ENCODE data around the gene GNAQ.
"Not testable (repeated sequence)": the region's sequence is repeated elsewhere in the genome, so short reads cannot be mapped to it uniquely, and the experiment has no call there.

Gene GNAQ

DNA sequence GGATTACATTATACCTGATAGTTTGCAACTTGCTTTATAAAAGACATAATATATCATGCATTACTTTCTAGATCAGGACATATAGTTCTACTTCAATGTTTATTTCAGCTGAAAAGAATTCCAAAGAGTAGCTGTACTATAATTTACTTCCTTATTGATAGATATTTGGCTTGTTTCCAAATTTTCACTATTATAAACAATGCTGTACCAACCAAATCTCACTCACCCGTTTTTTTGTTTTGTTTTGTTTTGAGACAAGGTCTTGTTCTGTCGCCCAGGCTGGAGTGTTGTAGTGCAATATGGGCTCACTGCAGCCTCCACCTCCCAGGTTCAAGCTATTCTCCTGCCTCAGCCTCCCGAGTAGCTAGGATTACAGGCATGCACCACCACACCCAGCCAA is 132.7 kb downstream of the GNAQ start:
- DNase-seq, result no peak

GRCh38 chr9:77896938-77897667 is 134.5 kb downstream of the GNAQ start:
- DNase-seq, result no peak

DNA sequence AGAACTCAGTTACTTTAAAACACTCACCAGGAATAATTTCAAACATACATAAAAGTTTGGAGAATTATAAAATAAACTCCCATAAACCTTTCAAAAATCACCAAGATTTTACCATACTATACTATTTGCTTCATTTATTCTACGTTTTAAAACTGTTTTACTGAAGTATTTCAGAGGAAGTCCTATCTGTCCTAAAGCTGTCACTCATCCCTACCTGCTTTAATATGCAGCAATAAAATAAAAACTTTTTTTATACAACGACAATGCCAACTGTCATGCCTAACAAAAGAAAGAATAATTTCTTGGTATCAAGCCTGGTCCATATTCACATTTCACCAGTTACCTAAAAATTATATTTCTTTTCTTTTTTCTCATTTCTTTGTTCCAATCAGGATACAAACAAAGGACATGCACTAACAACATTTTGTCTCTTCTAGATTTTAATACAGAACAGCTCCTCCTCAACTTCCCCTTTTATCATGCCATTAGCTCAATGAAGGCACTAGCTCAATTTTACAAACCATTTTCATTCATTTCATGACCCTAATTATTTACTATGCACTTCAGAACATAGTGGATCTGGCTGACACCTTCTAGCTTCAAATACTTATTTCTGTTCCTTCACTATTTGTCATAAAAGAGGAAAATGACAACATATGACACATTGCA is 135.2 kb downstream of the GNAQ start:
- DNase-seq, result no peak

DNA sequence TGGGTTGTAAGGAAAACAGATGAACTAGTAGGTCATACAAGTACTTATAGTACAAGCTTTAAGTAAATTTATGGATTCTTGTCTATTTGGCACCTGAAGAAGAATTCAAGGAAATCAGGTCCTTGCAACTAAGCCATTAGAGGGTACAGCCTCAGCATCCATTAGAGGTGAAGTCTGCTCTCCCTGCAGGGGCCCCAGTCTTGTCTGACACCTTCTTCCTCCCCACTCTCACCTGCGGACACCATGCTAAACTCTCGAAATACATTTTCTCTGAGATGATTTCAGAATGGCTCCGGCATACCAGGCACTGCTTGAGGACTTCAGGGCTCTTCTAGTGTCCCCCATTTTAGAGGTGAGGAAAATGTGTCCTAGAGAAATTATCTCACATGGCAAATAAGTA is 137.9 kb downstream of the GNAQ start:
- DNase-seq, result no peak

- no peak for DNase-seq
Measured at GRCh38 chr9:77892955-77893514, 138.6 kb downstream of the GNAQ start.

DNA sequence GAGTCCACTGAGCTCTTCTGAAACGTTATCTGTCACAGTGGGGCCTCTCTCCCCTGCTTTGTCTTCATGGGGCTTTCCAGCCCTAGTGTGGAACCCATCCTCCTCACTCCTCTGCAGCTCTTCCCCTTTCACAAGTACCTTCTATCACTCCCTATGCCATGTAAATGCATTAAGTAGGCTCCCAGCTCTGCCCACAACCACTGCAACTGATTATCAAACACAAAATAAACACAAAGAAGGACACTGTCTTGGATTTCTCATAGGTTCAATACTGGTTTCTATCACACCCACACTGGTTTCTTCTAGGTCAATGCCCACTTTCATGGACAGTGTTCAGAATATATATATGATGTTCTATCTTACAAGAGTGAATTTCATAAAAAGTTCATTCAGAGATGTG is 139.4 kb downstream of the GNAQ start:
- peak; percentile 34 to 59 (median 40) for DNase-seq

GRCh38 chr9:77891128-77891800 is 140.3 kb downstream of the GNAQ start:
- no peak for DNase-seq

GRCh38 chr9:77887662-77888061 is 143.9 kb downstream of the GNAQ start:
- DNase-seq, result no peak

DNA sequence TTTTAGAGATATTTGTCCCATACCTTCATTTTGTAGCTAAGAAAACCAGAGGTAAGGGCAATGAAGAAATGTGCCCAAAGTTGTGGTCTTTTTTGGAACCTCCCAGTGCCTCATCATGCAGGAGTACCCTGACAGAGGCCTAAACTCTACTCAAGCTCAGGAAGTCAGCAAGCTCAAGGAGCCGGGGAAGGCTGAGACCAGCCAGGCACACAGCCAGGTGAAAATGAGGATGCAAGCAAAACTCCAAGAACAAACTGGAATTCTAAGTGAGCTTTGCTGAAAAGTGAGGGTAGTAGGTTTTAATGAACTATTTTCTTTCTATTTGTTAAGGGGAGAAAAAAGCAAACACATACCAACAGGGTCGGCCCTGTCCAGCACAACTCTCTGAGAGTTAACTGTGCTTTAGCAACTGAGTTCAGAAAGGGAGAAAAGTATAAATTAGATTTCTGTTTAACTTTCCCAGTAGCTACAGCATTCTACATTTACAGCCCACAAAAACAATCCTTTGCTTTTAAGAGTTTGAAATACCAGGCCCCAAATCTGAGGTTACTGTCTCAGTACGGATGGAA is 146.4 kb downstream of the GNAQ start:
- no peak for DNase-seq

DNA sequence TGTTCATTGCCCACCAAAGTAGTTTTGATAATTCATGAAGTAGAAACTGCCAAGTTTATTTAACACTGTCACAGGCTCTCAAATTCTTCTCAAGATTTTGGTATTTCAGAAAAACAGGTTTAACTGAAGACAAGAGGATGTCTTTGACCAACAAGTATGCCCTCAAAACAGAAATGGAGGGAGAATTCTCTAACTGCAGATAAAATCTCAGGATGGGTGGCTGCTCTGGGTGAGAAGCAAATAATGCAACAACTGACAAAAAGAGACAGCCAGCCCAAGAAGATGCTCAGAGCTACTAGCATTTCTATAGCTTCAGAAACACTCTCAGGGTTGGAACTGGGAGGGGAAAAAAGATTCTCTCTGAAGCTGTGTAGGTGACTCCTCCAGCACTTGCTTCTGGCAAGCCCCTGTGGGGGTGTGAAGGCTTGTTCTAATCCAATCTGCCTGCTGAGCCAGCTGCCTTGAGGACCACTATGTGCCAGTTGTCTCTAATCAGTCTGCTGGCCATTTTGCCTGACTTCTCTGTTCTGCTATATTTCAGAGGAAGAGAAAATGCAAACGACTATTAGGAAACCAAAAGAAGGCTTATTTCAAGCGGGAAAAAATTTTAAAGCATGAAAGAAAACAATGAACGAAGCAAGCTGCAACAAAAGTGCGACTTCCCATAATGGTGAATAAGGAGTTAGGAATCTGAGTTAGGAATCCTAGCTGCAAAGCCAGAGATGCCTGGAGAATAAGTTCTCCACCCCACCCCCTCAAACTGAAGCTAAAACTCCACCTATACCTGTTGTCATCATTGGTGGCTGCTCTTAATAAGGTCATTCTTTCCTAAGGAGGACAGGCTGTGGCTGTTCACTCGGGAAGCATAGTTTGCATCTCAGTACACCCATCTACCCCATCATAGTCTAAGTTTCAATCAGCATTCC is 147.5 kb downstream of the GNAQ start:
- no peak for DNase-seq

DNA sequence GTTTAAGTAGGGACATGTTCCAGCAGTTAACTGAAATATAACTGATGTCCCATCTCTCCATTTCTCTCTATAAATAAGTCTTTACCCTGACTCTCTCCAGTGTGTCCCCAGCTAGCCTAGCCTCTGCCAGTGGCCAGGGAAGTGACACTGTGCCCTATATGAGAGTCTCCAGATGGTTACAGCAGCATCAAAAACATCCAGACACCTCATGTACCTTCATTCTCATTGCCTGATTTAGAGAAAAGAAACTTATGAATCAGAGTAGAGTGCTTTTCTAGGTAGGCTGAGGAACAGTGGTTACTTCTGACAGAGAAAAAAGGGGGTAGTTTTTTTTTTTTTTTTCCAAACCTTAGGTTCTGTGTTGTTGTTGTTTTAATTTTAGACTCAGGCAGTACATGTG is 148.5 kb downstream of the GNAQ start:
- DNase-seq, result no peak

- no peak for DNase-seq
Measured at GRCh38 chr9:77882294-77882693, 149.3 kb downstream of the GNAQ start.

DNA sequence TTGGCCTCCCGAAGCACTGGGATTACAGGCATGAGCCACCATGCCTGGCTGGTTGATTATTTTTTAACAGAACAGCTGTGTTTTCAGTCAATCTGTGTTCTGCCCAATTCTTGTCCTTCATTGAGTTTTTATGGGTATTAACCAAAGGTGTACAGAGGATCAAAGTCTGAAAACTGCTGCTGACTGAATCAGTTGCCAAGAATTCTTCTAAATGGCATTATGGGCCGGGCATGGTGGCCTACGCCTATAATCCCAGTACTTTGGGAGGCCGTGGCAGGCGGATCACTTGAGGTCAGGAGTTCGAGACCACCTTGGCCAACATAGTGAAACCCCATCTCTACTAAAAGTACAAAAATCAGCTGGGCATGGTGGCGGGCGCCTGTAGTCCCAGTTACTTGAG is 150.0 kb downstream of the GNAQ start:
- DNase-seq, result not testable (repeated sequence)

- DNase-seq, result no peak
Measured at GRCh38 chr9:77881111-77881510, 150.5 kb downstream of the GNAQ start.

GRCh38 chr9:77879437-77879943 is 152.1 kb downstream of the GNAQ start:
- no peak for DNase-seq

GRCh38 chr9:77878793-77879192 is 152.8 kb downstream of the GNAQ start:
- DNase-seq, result not testable (repeated sequence)

DNA sequence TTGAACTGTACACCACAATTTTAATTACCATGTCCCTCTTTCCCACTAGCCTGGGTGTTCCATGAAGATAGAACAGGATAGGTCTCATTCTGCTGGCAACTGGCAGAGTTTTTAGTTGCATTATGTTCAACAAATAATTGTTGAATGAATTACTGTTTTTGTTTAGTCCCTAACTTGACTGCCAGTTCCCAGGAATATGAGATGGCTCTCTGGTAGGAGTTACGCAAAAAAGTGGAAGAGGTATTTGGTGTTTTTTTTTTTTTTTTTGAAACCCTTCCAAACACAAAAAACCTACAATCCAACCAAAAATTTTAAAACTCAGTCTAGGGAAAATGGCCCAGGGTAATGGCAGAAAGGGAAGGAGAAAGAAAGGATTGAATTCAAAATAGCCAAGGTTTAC is 153.6 kb downstream of the GNAQ start:
- DNase-seq, result no peak

DNA sequence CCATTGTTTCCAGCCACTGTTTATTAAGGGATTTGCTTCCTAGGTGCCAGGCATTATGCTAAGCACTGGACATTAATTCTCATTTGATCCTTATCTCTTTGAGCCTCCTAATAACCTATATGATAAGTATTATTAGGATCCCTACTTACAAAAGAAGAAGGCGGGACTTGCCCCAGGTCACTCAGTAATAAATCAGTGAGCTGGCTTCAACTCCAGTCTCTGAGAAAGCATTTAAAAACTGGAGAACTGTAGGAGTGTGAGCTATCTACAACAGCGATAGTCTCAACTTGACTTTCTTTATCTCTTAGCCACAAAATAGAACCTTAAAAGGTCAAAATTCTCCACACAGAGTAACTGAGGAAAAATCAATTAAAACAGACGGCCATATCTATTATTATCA is 155.0 kb downstream of the GNAQ start:
- DNase-seq, result no peak

GRCh38 chr9:77876091-77876490 is 155.5 kb downstream of the GNAQ start:
- DNase-seq, result no peak

DNA sequence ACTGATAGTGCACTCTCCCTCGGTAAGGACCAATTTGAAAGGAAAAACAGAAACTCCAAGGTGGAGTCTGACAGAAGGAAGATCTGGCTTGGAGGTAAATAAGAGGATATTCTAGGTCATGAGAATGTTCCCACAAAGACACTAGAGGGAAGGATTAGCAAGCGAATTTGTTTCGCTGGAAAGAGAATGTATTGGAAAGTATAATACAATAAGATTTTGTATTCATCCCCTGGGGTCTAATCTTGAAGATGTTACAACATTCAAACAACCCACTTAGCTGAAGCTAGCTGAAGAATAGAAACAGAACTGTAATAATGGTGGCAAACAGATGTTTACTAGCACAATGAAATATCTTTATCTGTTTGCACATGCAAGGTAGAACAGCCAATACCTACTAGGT is 158.7 kb downstream of the GNAQ start:
- DNase-seq, result no peak

DNA sequence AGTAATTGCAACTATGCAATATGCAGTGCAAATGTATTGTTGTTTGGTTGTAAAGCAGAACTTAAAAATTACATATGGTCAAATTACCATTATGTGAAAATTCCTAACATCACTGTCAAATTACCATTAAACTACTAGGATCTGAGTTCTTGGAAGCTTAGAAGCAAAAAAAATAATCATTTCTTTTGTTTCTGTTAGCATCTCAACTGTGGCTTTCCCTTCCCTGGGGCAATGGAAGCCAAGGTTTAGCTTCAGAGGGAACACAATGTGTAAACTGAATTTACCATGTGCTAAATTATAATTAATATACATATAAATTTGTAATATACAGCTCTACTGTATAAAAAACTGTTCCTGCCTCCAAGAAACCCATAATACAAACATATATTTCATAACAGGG is 159.4 kb downstream of the GNAQ start:
- DNase-seq, result no peak

DNA sequence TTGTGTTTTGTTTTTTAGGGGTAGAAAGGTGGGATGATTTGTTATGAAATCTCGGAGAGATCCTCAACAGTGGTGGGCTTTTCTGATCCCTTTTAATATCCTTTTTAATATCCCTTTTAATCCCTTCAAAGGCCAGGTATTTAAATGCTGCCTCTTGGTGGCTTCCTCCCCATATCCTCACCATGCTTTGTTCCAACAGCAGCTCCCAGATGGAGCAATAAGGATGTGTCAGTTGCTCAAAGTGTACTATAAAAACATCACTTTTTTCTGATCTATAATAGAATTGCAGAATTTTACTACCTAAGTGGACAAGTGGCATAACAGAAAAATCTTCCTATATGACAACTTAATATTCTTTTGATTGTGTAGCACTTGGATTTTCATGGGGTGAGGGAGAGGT is 160.1 kb downstream of the GNAQ start:
- DNase-seq, result no peak

Measured in suppressor macrophage treated with lipopolysaccharide for 1 hour (primary cell).